Stimulated activated CD4-positive, alpha-beta T cell treated with anti-CD3 and anti-CD28 coated beads, TNF-alpha, amount 100 ng/mL, for 4 hours (primary cell): ENCODE data around the gene ABI2.
"Not testable (repeated sequence)": the region's sequence is repeated elsewhere in the genome, so short reads cannot be mapped to it uniquely, and the experiment has no call there.

Source experiments
- DNase-seq, 3 experiments: peaks; one replicate each; pipeline ENCODE4 v3.0.0-alpha.2; 2020; ENCODE audit warnings: low read depth in 3 of 3

Gene ABI2

DNA sequence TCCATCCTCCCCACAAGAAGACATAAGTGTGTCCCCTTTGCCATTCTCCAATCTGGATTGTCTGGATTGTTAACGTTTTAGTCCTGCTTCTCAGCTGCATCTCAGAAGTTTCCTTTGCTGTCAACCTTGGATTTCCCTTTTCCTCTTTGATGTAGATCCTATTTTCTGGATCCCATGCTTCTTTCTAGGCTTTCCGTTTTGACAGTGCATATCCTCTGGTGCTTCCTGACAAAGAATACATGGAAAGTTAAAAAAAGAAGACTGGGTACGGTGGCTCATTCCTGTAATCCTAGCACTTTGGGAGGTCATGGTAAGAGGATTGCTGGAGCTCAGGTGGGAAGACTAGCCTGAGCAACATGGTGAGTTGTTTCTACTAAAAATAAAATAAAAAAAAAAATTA, 26.8 kb downstream of the ABI2 start:
- no peak for DNase-seq

DNA sequence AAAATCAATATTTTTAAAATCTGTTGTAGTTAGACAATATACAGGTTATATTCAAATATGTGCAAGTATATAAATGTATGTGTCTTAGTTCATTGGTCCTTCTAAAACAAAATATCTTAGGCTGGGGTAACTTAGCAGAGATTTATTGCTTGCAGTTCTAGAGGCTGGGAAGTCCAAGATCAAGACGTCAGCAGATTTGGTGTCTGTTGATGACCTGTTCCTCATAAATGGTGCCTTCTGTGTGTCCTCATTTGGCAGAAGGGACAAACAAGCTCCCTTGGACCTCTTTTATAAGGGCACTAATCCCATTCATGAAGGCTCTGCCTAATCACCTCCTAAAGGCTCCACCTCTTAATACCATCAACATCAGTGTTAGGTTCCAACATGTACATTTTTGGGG, 31.3 kb downstream of the ABI2 start:
- no peak for DNase-seq

DNA sequence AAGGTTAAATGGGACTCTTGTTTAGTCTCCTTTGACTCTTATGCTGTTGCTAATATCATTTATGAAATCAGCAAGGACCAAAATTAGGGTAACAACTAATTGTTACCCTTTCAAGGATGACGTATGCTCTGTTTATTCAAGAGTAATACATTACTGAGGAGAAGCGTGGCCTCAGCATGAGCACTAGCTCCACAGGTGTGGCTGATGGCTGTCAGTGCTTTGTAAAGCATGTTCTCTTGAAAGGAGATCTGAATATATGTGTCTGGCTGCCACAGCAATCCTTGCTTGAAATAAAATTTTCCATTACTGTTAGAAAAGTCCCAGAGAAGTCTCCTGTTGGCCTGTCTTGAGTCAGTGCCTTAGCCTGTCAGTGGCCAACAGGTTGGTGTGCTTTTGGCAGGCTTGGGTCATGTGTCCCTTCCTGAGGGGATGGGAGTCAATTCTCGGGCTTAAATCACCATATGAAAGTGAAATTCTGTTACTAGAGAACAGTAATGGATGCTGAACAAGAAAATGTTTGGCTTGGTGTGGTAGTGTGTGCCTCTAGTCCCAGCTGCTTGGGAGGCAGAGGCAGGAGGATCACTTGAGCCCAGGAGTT, 32.7 kb downstream of the ABI2 start:
- DNase-seq, result no peak

GRCh38 chr2:203361495-203361894, 33.3 kb downstream of the ABI2 start:
- DNase-seq, result no peak

DNA sequence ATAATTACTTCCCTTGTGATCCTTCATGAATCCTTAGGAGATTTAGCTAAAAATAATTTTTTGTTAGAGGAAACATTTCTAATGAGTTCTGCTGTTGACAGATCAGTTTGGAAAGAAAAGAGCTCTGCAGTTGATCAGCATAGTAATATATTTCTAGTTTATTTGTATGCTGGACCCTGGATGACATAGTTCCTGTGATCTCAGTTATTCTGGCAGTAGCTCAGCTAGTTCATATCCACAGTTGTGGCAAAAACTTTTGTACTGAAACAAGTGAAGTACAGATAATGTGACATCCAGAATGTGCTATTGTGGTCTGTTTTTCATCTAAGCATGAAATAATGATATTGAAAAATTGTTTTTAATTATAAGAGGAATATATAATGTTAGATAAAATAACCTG, 33.7 kb downstream of the ABI2 start:
- DNase-seq, result no peak

DNA sequence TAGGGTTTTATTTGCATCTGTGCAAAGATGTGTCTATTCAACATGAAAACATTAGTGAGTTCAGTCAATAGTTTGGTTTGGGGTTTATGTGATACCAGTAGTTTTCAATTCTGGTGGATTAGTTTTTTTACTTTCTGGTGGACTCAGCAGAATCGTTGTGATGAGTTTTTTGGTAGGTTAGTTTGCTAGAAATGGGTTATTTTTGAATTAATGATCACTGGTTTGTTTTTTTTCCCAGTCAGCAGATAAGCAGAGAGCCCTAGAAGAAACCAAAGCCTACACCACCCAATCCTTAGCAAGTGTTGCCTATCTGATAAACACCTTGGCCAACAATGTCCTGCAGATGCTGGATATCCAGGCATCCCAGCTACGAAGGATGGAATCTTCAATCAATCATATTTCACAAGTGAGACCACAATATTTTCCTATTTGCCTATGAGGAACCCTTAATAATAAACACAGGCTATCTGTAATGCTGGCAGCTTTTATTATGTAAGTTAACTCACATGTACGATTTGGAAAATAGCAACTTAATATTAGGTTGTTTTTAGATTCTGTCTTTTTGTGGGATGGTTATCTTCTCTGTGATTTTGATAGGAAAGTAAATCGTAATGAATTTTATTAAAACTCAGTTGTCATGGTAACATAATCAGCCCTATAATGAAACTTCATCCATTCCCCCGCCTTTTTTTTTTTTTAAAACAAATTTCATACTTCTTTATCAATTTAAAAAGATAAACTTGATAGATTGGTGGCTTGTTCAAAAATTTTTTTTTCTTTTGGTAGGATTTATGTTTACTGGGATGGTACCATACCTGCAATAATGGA, 38.7 kb downstream of the ABI2 start:
- DNase-seq, result no peak

DNA sequence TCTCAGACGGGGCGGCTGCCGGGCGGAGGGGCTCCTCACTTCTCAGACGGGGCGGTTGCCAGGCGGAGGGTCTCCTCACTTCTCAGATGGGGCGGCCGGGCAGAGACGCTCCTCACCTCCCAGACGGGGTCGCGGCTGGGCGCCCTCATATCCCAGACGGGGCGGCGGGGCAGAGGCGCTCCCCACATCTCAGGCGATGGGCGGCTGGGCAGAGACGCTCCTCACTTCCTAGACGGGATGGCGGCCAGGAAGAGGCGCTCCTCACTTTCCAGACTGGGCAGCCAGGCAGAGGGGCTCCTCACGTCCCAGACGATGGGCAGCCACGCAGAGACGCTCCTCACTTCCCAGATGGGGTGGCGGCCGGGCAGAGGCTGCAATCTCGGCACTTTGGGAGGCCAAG, 44.5 kb downstream of the ABI2 start:
- DNase-seq, result not testable (repeated sequence)

DNA sequence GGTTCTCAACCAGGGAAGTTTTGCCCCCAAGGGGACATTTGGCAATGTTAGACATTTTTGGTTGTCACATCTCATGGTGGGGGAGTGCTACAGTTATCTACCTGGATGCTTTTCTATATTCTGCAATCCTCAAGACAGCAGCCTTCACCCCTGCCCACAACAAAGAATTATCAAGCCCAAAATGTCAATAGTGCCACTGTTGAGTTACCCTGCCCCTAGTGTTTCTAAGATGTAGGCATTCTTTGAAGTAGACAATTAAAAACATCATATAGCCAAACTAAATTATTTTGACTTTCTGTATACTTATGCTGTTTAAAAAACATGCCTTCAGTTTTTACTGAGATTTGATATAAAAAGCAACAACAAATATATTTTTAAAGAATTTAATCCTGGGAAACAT, 48.0 kb downstream of the ABI2 start:
- DNase-seq, result no peak

GRCh38 chr2:203379156-203379555, 51.0 kb downstream of the ABI2 start:
- no peak for DNase-seq

GRCh38 chr2:203383038-203383437, 54.8 kb downstream of the ABI2 start:
- no peak for DNase-seq

GRCh38 chr2:203388153-203388552, 60.0 kb downstream of the ABI2 start:
- DNase-seq, result not testable (repeated sequence)

- DNase-seq, result no peak
These were observed 66.5 kb downstream of the ABI2 start for GRCh38 chr2:203394519-203395227.

DNA sequence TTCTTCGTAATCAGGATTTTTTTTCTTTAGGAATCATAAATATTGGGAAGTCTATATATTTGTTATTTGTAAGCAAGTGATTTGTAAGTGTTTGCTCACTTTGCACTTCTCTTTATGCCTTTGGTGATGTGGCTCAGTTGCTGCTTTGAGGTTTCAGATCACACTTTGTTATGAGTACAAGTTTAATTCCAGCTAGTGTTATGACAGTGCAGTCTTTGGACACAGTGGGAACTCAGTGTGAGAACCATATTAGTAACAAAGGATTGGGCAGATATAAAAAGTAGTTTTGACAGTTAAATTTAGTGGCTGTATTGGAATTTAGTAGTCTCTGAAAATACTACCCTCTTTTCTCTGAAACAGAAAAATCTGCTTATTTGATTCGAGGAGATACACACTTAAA, 67.7 kb downstream of the ABI2 start:
- no peak for DNase-seq

DNA sequence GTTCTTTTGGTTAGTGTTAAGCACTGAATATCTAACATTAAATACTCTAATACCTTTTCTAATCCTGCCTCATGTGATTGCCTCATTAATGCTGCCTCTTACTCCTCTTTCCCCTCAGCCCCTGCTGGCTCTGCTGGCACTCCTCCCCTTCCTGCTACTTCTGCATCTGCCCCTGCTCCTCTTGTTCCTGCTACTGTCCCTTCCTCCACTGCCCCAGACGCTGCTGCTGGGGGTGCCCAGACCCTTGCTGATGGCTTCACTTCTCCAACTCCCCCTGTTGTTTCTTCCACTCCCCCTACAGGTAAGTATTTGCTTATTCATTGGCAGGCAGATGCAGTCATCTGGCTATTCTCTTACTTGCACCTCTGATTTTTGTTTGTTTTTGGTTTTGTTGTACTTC, 68.5 kb downstream of the ABI2 start:
- no peak for DNase-seq

DNA sequence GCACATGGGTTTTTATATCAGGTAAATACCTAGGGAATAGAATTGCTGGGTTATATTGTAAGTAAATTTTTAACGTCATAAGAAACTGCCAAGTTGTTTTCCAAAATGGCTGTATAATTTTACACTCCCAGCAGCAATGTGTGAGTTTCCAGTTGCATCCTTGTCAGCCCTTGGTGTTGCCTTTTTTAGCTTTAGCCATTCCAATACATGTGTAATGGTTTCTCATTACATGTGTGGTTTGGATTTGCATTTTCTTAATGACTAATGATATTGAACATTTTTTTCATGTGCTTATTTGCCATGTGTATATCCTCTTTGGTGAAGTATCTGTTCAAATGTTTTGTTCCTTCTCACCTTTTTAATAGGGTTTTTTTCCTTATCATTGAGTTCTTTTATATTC, 70.8 kb downstream of the ABI2 start:
- no peak for DNase-seq

DNA sequence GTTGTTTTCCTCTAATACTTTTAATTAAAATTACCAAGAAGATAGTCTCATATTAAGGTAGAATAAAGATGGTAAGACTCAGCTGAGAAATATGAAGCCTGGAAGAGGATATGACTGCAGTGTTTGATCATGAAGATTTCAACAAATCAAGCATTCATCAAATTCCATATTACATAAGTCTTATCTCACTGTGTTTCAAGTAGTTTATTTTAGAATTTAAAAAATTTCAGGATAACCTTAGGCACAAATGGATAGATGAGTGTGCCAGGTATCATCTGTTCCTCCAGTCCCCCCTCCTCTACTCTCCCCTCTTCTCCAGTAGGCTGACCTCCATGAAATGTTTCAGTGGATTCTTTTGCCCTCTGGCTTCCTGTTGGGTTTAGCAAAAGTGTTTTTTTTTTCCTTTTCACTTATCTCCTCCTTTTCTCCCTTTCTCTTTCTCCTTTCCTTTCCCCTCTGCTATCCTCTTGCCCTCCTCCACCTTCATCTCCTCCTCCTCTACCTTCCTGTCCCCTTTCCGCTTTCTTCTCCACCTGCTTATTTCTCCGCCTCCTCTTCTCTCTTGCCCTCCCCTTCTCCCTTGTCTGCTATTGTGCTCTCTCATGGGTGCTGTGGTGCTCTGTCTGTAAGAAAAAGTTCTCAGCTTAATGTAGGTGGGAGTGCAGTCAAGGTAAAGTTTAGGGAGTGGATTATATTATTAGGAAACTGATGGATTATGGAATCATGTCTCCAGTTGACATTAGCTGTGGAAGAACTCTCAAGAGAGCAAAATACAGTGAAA, 72.8 kb downstream of the ABI2 start:
- no peak for DNase-seq

DNA sequence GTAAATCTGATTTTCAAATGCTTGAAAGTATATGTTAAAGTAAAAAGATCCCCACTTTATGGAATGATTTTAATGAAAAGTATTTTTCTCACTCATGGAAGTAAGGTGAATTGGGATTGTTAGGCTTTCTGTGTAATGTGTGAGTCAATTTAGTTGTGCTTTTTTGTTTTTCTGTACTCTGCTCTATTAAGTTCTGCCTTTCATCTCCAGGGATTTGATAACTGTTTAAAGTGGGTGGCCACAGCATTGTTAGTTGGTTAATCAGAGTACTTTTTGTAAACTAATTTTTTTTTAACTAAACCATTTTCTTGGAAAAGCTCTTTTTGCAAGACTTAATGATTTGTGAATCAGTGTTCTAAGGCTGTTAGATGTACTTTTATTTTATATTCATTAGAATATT, 76.8 kb downstream of the ABI2 start:
- DNase-seq, result no peak

- DNase-seq, result no peak
These were observed 79.3 kb downstream of the ABI2 start for GRCh38 chr2:203407496-203407895.

DNA sequence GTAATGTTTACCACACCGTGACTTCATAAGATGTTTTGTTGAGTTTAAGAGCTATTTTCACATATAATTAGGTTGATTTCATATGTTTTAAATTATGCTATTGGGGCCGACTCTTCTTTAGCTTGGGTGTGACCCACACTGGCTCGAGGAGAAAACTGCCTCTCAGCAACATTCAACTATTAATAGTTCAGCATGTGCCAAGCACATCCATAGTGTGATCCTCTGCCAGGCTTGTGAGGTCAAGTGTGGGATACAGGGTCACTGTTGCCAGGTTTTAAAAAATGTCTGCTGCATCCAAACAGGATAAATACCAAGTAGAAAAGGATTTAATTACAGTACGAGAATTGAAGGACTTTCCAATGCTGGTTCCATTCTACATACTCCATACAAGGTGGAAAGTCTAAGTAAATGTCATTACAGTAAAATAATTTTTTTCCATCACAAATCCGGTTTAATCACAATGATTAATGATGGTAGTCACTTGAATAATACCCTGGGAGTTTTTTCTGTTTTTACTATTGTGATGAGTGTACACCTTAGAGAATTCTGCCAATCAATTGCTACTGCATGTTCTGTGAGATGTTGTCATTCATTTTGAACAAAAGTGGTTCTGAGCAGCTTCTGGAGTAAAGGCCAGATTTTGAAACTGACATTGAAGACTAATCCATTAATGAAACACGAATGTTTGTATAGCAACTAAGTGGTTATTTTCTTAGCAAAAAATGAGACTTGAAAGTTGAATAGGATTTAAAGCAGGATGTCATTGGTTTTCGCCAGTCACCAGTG, 84.5 kb downstream of the ABI2 start:
- no peak for DNase-seq

- no peak for DNase-seq
These were observed 85.6 kb downstream of the ABI2 start for GRCh38 chr2:203413796-203414195.

DNA sequence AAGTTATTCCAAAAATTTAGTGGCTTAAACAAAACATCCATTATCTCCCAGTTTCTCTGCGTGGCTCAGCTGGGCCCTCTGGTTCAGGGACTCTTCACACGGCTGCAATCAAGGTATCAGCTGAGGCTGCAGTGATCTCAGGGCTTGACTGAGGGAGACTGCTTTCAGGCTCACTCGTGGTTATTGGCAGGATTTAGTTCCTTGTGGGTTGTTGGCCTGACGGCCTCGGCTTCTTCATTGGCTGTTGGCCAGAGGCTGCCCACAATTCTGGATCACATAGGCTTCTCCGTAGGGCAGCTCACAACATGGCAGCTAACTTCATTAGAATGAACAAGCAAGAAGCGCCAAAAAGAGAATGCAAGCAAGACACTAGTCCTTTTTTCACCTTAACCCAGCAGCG, 90.1 kb downstream of the ABI2 start:
- DNase-seq, result no peak
